ENCODE data around the gene PSMA6. TPM values are rescaled to one million over a fixed set of nuclear protein-coding genes. Genes with fewer than 3 reads are reported as not detected.

PSMA6 gene
- total and polyA plus RNA-seq, 10 of the 15 experiments (the other 5 are each of a cell fraction or from before 2014, with no cell fraction given) = 267 to 1,363 (median 402) TPM

DNA sequence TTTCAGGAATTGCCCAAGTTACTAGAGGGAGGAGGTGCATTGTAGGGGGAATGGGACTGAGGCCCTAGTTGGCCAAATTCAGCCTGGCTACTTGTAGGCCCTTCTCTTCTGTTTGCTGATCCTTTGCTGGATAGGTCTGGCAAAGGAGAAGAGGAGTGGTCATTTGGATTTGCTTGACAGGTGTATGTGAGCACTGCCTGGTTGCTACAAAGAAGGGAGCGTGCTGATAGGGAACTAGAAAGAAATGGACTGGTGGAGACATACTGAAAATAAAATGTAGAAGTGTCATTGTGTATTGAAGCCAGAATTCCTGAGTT lies 3.6 kb downstream of the PSMA6 start (continued):
- TF ChIP-seq, protein P1, sequence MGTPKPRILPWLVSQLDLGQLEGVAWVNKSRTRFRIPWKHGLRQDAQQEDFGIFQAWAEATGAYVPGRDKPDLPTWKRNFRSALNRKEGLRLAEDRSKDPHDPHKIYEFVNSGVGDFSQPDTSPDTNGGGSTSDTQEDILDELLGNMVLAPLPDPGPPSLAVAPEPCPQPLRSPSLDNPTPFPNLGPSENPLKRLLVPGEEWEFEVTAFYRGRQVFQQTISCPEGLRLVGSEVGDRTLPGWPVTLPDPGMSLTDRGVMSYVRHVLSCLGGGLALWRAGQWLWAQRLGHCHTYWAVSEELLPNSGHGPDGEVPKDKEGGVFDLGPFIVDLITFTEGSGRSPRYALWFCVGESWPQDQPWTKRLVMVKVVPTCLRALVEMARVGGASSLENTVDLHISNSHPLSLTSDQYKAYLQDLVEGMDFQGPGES (IDR thresholded peaks at IDR 0.05) = no peak
- no peak for TF ChIP-seq TBL1XR1 (IDR thresholded peaks at IDR 0.05; ENCODE audit: low read depth, low read length)

DNA sequence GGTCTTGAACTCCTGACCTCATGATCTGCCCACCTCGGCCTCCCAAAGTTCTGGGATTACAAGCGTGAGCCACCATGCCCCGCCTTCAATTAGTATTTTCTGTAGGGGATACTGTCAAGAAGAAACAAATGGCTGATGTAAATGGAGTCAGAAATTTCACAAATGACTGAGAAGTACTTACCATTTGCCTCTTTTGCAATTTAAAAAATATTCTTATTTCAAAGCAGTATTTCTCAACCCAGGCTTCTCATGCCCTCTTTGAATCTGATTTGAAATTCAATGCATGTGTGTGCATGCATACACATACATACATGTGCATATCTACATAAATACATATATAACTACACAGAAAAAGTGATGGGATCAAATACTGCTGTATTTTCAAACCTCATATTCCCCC lies 4.4 kb downstream of the PSMA6 start:
- H3K27ac ChIP-seq (ENCODE audit: control insufficient read depth, insufficient read depth) = no peak overlapping the region
- H3K27me3 ChIP-seq (replicated peaks in 1 of 2; ENCODE audit: control insufficient read depth in 2 of 2, insufficient read depth in 2 of 2, low read length in 1 of 2) = no peaks in the 10 kb centered on the region
- no peak overlapping the region for H3K4me2 ChIP-seq (ENCODE audit: control insufficient read depth, insufficient read depth)
- H2AFZ ChIP-seq (ENCODE audit: control insufficient read depth, low read depth, low read length) = no peak overlapping the region
- ChIA-PET POLR2A (interaction anchor here (0.6 kb wide), 4 partner anchors 10 to 260 kb away, joined by 3 to 6 read pairs (median 4); no protein-coding TSS in a partner anchor), SMC1A (ENCODE audit: uncharacterized antibody, unreplicated experiment) (interaction anchor here (1.0 kb wide), 1 partner anchor 10 kb away, joined by 4 read pairs; no protein-coding TSS in a partner anchor), CTCF (no interaction called here), RAD21 (ENCODE audit: unreplicated experiment) (interaction anchor here (0.6 to 1.0 kb wide), 4 partner anchors 35 to 109 kb away, joined by 3 to 5 read pairs (median 3); no protein-coding TSS in a partner anchor)
- no TSS peak for BruUV-seq (replicated peaks)
- no peaks in the 10 kb centered on the region; the same call in 1 of the 2 replicates for H4K20me1 ChIP-seq (ENCODE audit: control insufficient read depth, insufficient read depth)
- ATAC-seq (no peak), FAIRE-seq (no peak), DNase-seq (ENCODE audit: low read depth, low spot score) (no peak)
- H3K36me3 ChIP-seq (ENCODE audit: control insufficient read depth in 2 of 2, insufficient read depth in 2 of 2, low read length in 1 of 2) = no peaks in the 10 kb centered on the region
- in situ Hi-C loops (cut with MboI) = no loop called here
- H3K9me3 ChIP-seq (replicated peaks; ENCODE audit: control insufficient read depth, insufficient read depth, low read length) = no peaks in the 10 kb centered on the region
- peak overlapping the region; percentile 64; the same call in 1 of the 2 replicates for H3K4me3 ChIP-seq
- 62% methylated on average over 3 of the region's 3 CpGs for WGBS (ENCODE audit: insufficient coverage, insufficient replicate concordance, low lambda C conversion rate, missing lambda C conversion rate)
- no peak overlapping the region for H3K9ac ChIP-seq (ENCODE audit: control insufficient read depth, insufficient read depth, low read length)
- intact Hi-C loops (cut with micrococcal nuclease; ENCODE audit: unreplicated experiment) = no loop called here
- TF ChIP-seq, protein P2, sequence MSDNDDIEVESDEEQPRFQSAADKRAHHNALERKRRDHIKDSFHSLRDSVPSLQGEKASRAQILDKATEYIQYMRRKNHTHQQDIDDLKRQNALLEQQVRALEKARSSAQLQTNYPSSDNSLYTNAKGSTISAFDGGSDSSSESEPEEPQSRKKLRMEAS (IDR thresholded peaks at IDR 0.05; ENCODE audit: low read depth, low read length) = no peak
- TF ChIP-seq EGR1 (IDR thresholded peaks at IDR 0.05; ENCODE audit: borderline replicate concordance in 1 of 2, low read depth in 2 of 2, low read length in 2 of 2) = no peak
- TF ChIP-seq, protein P3, sequence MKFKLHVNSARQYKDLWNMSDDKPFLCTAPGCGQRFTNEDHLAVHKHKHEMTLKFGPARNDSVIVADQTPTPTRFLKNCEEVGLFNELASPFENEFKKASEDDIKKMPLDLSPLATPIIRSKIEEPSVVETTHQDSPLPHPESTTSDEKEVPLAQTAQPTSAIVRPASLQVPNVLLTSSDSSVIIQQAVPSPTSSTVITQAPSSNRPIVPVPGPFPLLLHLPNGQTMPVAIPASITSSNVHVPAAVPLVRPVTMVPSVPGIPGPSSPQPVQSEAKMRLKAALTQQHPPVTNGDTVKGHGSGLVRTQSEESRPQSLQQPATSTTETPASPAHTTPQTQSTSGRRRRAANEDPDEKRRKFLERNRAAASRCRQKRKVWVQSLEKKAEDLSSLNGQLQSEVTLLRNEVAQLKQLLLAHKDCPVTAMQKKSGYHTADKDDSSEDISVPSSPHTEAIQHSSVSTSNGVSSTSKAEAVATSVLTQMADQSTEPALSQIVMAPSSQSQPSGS (IDR thresholded peaks at IDR 0.05; ENCODE audit: low read length) = no peak
- TF ChIP-seq, protein P4, sequence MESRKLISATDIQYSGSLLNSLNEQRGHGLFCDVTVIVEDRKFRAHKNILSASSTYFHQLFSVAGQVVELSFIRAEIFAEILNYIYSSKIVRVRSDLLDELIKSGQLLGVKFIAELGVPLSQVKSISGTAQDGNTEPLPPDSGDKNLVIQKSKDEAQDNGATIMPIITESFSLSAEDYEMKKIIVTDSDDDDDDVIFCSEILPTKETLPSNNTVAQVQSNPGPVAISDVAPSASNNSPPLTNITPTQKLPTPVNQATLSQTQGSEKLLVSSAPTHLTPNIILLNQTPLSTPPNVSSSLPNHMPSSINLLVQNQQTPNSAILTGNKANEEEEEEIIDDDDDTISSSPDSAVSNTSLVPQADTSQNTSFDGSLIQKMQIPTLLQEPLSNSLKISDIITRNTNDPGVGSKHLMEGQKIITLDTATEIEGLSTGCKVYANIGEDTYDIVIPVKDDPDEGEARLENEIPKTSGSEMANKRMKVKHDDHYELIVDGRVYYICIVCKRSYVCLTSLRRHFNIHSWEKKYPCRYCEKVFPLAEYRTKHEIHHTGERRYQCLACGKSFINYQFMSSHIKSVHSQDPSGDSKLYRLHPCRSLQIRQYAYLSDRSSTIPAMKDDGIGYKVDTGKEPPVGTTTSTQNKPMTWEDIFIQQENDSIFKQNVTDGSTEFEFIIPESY (IDR thresholded peaks at IDR 0.05) = no peak
- H3K79me2 ChIP-seq (ENCODE audit: control insufficient read depth, insufficient read depth, low read length) = peaks cover 92% of the 10 kb centered on the region
- H3K4me1 ChIP-seq (ENCODE audit: control insufficient read depth, insufficient read depth, low read length) = peaks cover 22% of the 10 kb centered on the region

All from GM12878 (cell line).